ENCODE measurements around the gene TPSB2.
"Not testable (repeated sequence)": the region's sequence is repeated elsewhere in the genome, so short reads cannot be mapped to it uniquely, and the experiment has no call there.

TPSB2 gene

GRCh38 chr16:1240436-1240835 is 10.5 kb upstream of the TPSB2 start, which contains the start of gene TPSAB1:
TPSAB1 (plus strand) TSS chr16:1240705; CDS start chr16:1240939, 234 bp downstream.
- DNase-seq, result not testable (repeated sequence)

GRCh38 chr16:1239575-1239974 is 9.6 kb upstream of the TPSB2 start:
- DNase-seq, result not testable (repeated sequence)

GRCh38 chr16:1238909-1239308 is 8.9 kb upstream of the TPSB2 start:
- DNase-seq, result not testable (repeated sequence)

- no peak for DNase-seq
Measured at GRCh38 chr16:1237990-1238389, 8.0 kb upstream of the TPSB2 start.

- DNase-seq, result not testable (repeated sequence)
Measured at GRCh38 chr16:1236659-1237058, 6.7 kb upstream of the TPSB2 start.

- DNase-seq, result not testable (repeated sequence)
Measured at GRCh38 chr16:1232049-1232748, 2.2 kb upstream of the TPSB2 start.

GRCh38 chr16:1231301-1231700 is 1.3 kb upstream of the TPSB2 start:
- DNase-seq, result not testable (repeated sequence)

GRCh38 chr16:1230471-1231212 is 658 bp upstream of the TPSB2 start:
- DNase-seq, result not testable (repeated sequence)

- DNase-seq, result not testable (repeated sequence)
Measured at GRCh38 chr16:1229476-1229875, 508 bp downstream of the TPSB2 start.

- DNase-seq, result not testable (repeated sequence)
Measured at GRCh38 chr16:1228227-1228626, 1.8 kb downstream of the TPSB2 start.

- not testable (repeated sequence) for DNase-seq
Measured at GRCh38 chr16:1226692-1227091, 3.3 kb downstream of the TPSB2 start.

- DNase-seq, result not testable (repeated sequence)
Measured at GRCh38 chr16:1225728-1226311, 4.2 kb downstream of the TPSB2 start.

GRCh38 chr16:1225051-1225451 is 4.9 kb downstream of the TPSB2 start, which contains the start of gene TPSG1:
TPSG1 (minus strand) TSS chr16:1225268; CDS start chr16:1225252, 16 bp downstream.
- no peak for DNase-seq

- DNase-seq, result no peak
Measured at GRCh38 chr16:1224558-1224957, 5.4 kb downstream of the TPSB2 start.

GRCh38 chr16:1223355-1224214 is 6.4 kb downstream of the TPSB2 start:
- no peak for DNase-seq

GRCh38 chr16:1222553-1223354 is 7.2 kb downstream of the TPSB2 start:
- DNase-seq, result no peak

- no peak for DNase-seq
Measured at GRCh38 chr16:1221628-1222552, 8.1 kb downstream of the TPSB2 start.

- no peak for DNase-seq
Measured at GRCh38 chr16:1220841-1221627, 8.9 kb downstream of the TPSB2 start.

- DNase-seq, result no peak
Measured at GRCh38 chr16:1220098-1220728, 9.8 kb downstream of the TPSB2 start.
